ENCODE results near the gene MDFIC.

The MDFIC gene

DNA sequence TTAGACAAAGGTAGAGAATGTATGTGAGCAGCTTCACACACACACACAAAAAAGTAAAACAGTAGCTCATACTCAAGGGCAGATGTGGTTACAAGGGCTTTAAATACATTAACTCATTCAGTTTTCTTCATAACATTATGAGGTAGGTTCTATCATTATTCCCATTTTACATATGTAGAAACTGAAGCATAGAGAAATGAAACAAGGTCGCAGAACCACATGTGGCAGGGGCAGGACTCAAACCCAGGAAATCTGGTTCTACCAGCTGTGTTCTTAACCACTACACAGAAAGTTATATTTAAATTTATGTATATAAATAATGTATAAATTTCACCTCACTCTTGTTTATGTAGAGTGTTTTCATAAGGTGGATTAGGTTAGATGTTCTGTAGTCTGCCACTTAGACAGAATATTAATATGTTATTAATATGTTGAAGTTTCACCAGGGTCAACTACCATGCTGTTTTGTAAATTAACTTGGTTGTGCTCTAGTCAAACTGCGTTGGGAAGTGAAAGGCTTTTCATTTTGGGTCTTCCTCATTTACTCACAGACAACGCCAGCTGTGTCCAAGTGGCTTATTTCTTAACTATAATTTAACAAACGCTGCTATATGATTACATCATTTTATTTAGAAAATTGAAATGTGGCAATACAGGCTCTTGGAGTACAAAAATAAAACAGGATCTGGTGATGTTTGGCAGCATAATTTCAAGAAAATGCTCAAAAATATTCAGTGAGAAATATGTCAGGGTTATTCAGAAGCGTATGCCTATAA is 138.4 kb downstream of the MDFIC start:
- no peak overlapping the region for H3K4me3 ChIP-seq (ENCODE audit: low read length)
- DNase-seq (ENCODE audit: low read depth, low spot score), result no peak

DNA sequence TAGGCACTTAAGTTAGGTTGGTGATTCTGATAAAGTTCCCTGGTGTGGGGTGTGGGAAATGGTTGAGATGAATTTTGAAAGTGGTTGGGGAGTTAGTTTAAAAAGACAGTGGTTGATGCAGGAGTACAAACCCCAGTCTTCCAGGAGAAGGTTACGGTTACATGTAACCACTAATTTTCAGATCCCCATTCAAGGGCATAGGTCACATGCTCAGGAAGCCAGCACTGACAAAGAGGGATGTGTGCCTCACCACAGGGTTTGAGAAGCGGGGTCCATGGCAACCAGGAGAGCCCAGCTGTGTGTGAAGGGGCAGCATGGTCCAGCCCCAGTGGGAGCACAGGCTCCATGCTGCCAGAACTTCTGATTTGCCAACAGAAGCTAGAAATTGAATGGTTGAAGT is 144.2 kb downstream of the MDFIC start:
- DNase-seq (ENCODE audit: low read depth, low spot score), result no peak
- no peak overlapping the region for H3K4me3 ChIP-seq (ENCODE audit: low read length)

GRCh38 chr7:115066634-115067033 is 144.7 kb downstream of the MDFIC start:
- no peak for DNase-seq (ENCODE audit: low read depth, low spot score)
- no peak overlapping the region for H3K4me3 ChIP-seq (ENCODE audit: low read length)

DNA sequence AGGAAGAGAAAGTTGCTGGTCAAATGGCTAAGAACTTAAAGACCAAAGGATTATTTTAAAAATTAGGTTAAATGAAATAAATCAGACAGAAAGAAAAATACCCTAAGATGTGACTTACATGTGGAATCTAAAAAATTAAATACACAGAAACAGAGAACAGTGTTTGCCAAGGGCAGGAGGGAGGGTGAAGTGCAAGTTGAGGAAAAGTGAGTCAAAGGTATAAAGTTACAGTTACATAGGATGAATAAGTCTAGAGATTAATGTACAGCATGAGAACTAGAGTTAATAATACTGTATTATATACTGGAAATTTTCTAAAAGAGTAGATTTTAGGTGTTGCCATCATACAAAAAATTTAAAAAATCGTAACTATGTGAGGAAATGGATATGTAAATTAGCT is 146.3 kb downstream of the MDFIC start:
- no peak overlapping the region for H3K4me3 ChIP-seq (ENCODE audit: low read length)
- no peak for DNase-seq (ENCODE audit: low read depth, low spot score)
